HepG2 (cell line): ENCODE measurements around the gene ALOX15. TPM values are rescaled to one million over a fixed set of nuclear protein-coding genes. Genes with fewer than 3 reads are reported as not detected.

ENCODE experiments used
- ATAC-seq: fragments of 200-7000 bp; cut with Tn5 transposase; 3 replicates; pipeline ENCODE4 v1.9.1; 2020; ENCODE audit warnings: mild to moderate bottlenecking, moderate library complexity
- BruUV-seq: library from RNA; stranded (reverse); fragments of 400-500 nt; replicated peaks from 2 replicates; lab custom pipeline; 2021; lab: Mats Ljungman, UMichigan
- CTCF ChIA-PET: fragments of 300-600 bp; formaldehyde crosslinking; extraction: SDS; loops from one replicate; lab custom pipeline; 2021; ENCODE audit warnings: low total read pairs, inconsistent platforms, low intra/inter-chr PET ratio; lab: Yijun Ruan, JAX
- POLR2A ChIA-PET: fragments of 350-600 bp; sonication (Branson Sonifier 250); formaldehyde crosslinking; loops from one replicate; lab custom pipeline; 2020; ENCODE audit warnings: antibody characterized with exemption, inconsistent platforms; lab: Yijun Ruan, JAX
- DNase-seq: peaks from one replicate; pipeline ENCODE4 v3.0.0-alpha.2; 2015; ENCODE audit warnings: low spot score
- FAIRE-seq: peaks from 3 replicates; lab custom pipeline; 2011; peaks lifted over from hg19 to GRCh38; lab: Jason Lieb, UNC
- H2AFZ ChIP-seq: one replicate; pipeline ENCODE4 v1.6.1; 2011; ENCODE audit warnings: low read length, inconsistent platforms
- H3K27ac ChIP-seq: fragments of 300-600 bp; 3 replicates; pipeline ENCODE4 v1.8.0; 2011; ENCODE audit warnings: mixed run types, mild to moderate bottlenecking, mixed read lengths, low read length, inconsistent platforms; ENCODE audit not compliant: insufficient read depth; ENCODE audit errors: extremely low read length
- H3K27me3 ChIP-seq, 2 experiments: fragments of 200-600 bp in 1 of 2; 2 replicates in 1 of 2; 3 replicates in 1 of 2; pipeline versions ENCODE4 v1.6.0 to v1.8.0; 2011; ENCODE audit warnings: low read length in 2 of 2, mild to moderate bottlenecking in 2 of 2, moderate library complexity in 2 of 2, inconsistent platforms in 1 of 2; ENCODE audit not compliant: insufficient read depth in 2 of 2, control insufficient read depth in 1 of 2
- H3K36me3 ChIP-seq, 2 experiments: fragments of 200-600 bp in 1 of 2; replicated peaks in 1 of 2; 2 replicates in 1 of 2; 3 replicates in 1 of 2; pipeline versions ENCODE4 v1.5.1 to v1.8.0; 2011; ENCODE audit warnings: low read length in 2 of 2, inconsistent platforms in 1 of 2; ENCODE audit not compliant: insufficient read depth in 2 of 2, control insufficient read depth in 1 of 2
- H3K4me1 ChIP-seq: 2 replicates; pipeline ENCODE4 v1.5.1; 2012; ENCODE audit warnings: low read length, inconsistent platforms; ENCODE audit not compliant: insufficient read depth
- H3K4me2 ChIP-seq: 2 replicates; pipeline ENCODE4 v1.6.0; 2011; ENCODE audit warnings: low read depth, low read length, inconsistent platforms
- H3K4me3 ChIP-seq, 3 experiments: fragments of 200-600 bp in 1 of 3; sonication (generic), shearing (Covaris generic) in 1 of 3; replicated peaks in 1 of 3; 2 replicates each; pipeline ENCODE4 v1.5.1; 2011 to 2016; ENCODE audit warnings: low read length in 3 of 3, inconsistent platforms in 2 of 3, low read depth in 2 of 3, mild to moderate bottlenecking in 2 of 3, control low read depth in 1 of 3, mixed read lengths in 1 of 3; ENCODE audit not compliant: insufficient read depth in 1 of 3
- H3K79me2 ChIP-seq: one replicate; pipeline ENCODE4 v1.6.1; 2011; ENCODE audit warnings: low read length, inconsistent platforms; ENCODE audit not compliant: insufficient read depth
- H3K9ac ChIP-seq: 2 replicates; pipeline ENCODE4 v1.6.0; 2011; ENCODE audit warnings: mild to moderate bottlenecking, low read depth, low read length, inconsistent platforms; ENCODE audit not compliant: insufficient read depth
- H3K9me3 ChIP-seq: 2 replicates; pipeline ENCODE4 v1.5.1; 2012; ENCODE audit warnings: mild to moderate bottlenecking, low read length
- H4K20me1 ChIP-seq: 2 replicates; pipeline ENCODE4 v1.6.0; 2011; ENCODE audit warnings: inconsistent platforms, mild to moderate bottlenecking, low read length, moderate library complexity; ENCODE audit not compliant: insufficient read depth
- FOXA1 ChIP-seq, 2 experiments: fragments of 450-650 bp in 1 of 2; sonication (generic) in 1 of 2; formaldehyde crosslinking in 1 of 2; IDR thresholded peaks; 2 replicates each; pipeline versions ENCODE4 v1.4.0 to v1.6.1; 2016 to 2020; ENCODE audit warnings: missing genetic modification reagents in 1 of 2
- GLI4 ChIP-seq: sonication (generic); formaldehyde crosslinking; IDR thresholded peaks from 2 replicates; pipeline ENCODE4 v1.5.1; 2020; ENCODE audit warnings: missing genetic modification reagents, mild to moderate bottlenecking, moderate library complexity, borderline replicate concordance
- HIVEP1 ChIP-seq: sonication (generic); formaldehyde crosslinking; IDR thresholded peaks from 2 replicates; pipeline ENCODE4 v1.4.0; 2020; ENCODE audit warnings: mild to moderate bottlenecking, missing genetic modification reagents
- KLF16 ChIP-seq, 2 experiments: sonication (generic) in 1 of 2; formaldehyde crosslinking in 1 of 2; IDR thresholded peaks; 2 replicates each; pipeline versions ENCODE4 v1.6.1 to v1.8.0; 2016 to 2023; ENCODE audit warnings: missing genetic modification reagents in 2 of 2, missing compliant biosample characterization in 1 of 2
- MAZ ChIP-seq, 2 experiments: sonication (generic) in 1 of 2; formaldehyde crosslinking in 1 of 2; IDR thresholded peaks; 2 replicates each; pipeline versions ENCODE4 v1.5.0 to v1.6.1; 2012 to 2020; ENCODE audit warnings: low read depth in 2 of 2, mild to moderate bottlenecking in 2 of 2, borderline replicate concordance in 1 of 2, improper control_type of control experiment in 1 of 2, low read length in 1 of 2, missing genetic modification reagents in 1 of 2, moderate library complexity in 1 of 2
- MEIS2 ChIP-seq: sonication (generic); formaldehyde crosslinking; IDR thresholded peaks from 2 replicates; pipeline ENCODE4 v1.9.0; 2021; ENCODE audit warnings: mild to moderate bottlenecking, missing genetic modification reagents
- MLXIP ChIP-seq: sonication (generic); formaldehyde crosslinking; IDR thresholded peaks from 2 replicates; pipeline ENCODE4 v1.9.0; 2021; ENCODE audit warnings: missing genetic modification reagents, borderline replicate concordance
- PAWR ChIP-seq: sonication (generic); formaldehyde crosslinking; IDR thresholded peaks from 2 replicates; pipeline ENCODE4 v1.4.0; 2020; ENCODE audit warnings: missing genetic modification reagents, mild to moderate bottlenecking, borderline replicate concordance
- ZBTB7A ChIP-seq: sonication (generic); formaldehyde crosslinking; IDR thresholded peaks from 2 replicates; pipeline ENCODE4 v1.8.0; 2022; ENCODE audit warnings: mild to moderate bottlenecking, missing genetic modification reagents
- ZNF18 ChIP-seq: sonication (generic); formaldehyde crosslinking; IDR thresholded peaks from 2 replicates; pipeline ENCODE4 v1.8.0; 2022; ENCODE audit warnings: mild to moderate bottlenecking, missing genetic modification reagents; ENCODE audit not compliant: insufficient replicate concordance
- ZNF280B ChIP-seq: sonication (generic); formaldehyde crosslinking; IDR thresholded peaks from 2 replicates; pipeline ENCODE4 v1.5.0; 2020; ENCODE audit warnings: missing genetic modification reagents, mild to moderate bottlenecking, borderline replicate concordance
- WGBS: methylation state at CpG from one replicate; pipeline ENCODE4 v1.1.6; 2017; ENCODE audit warnings: low lambda C conversion rate; 5-methylcytosine and 5-hydroxymethylcytosine counted together
- in situ Hi-C: cut with HindIII; loops from 2 replicates; pipeline ENCODE4 v1.10.0; 2017; ENCODE audit warnings: low pct_unique_long_range_greater_than_20kb; ENCODE audit not compliant: extremely low pct_ligation_motif_present
- intact Hi-C: fragments of 100-400 bp; cut with micrococcal nuclease; formaldehyde crosslinking; loops from one replicate; pipeline ENCODE4 v1.10.0; 2022; ENCODE audit not compliant: unreplicated experiment
- polyA plus RNA-seq, 8 experiments: library from polyadenylated mRNA; depleted of rRNA in 3 of 8; stranded (reverse) in 7 of 8; unstranded in 1 of 8; fragments of >200 nt; fragmentation: Illumina TruSeq in 4 of 8; extraction: Trizol in 4 of 8; gene quantifications; 2 replicates each; pipeline versions ENCODE4 v1.2.1 to v1.2.3, GENCODE V29; 2011 to 2016; ENCODE audit warnings: low read depth in 4 of 8, missing spikeins in 1 of 8, mixed read lengths in 1 of 8; ENCODE audit not compliant: insufficient read depth in 1 of 8
- total RNA-seq, 5 experiments: library from RNA; depleted of rRNA; stranded (reverse); fragments of >200 nt; fragmentation: Illumina TruSeq; extraction: Trizol; gene quantifications; 2 replicates each; pipeline ENCODE4 v1.2.3, GENCODE V29; 2016; ENCODE audit warnings: low read depth in 1 of 5

Gene ALOX15
- total and polyA plus RNA-seq, 2 of the 13 experiments (the other 11 are each of a cell fraction or from before 2014, with no cell fraction given) = 0.04 TPM; not detected in 1

GRCh38 chr17:4597975-4598374 is 43.5 kb downstream of the ALOX15 start (continued):
- TF ChIP-seq KLF16 (CRISPR knock-in tag; IDR thresholded peaks at IDR 0.05) (no peak), MAZ (IDR thresholded peaks at IDR 0.05; ENCODE audit: borderline replicate concordance, low read depth, low read length) (no peak), MAZ (CRISPR knock-in tag; IDR thresholded peaks at IDR 0.05; ENCODE audit: low read depth) (no peak), MLXIP (CRISPR knock-in tag) (no peak)

GRCh38 chr17:4596636-4597380 is 44.7 kb downstream of the ALOX15 start:
- CTCF ChIA-PET = no interaction called here
- no peak overlapping the region for H2AFZ ChIP-seq
- H3K4me2 ChIP-seq = no peak overlapping the region
- TF ChIP-seq HIVEP1 (CRISPR knock-in tag) (no peak), PAWR (CRISPR knock-in tag) (no peak), ZBTB7A (CRISPR knock-in tag) (no peak), ZNF18 (CRISPR knock-in tag) (no peak), FOXA1 (IDR thresholded peaks at IDR 0.05) (no peak), FOXA1 (CRISPR knock-in tag; IDR thresholded peaks at IDR 0.05) (no peak), ZNF280B (CRISPR knock-in tag) (no peak), MEIS2 (no peak), GLI4 (CRISPR knock-in tag) (no peak)
- TF ChIP-seq, all 625 proteins: peak for 0
- Histone ChIP-seq H3K4me3 (no peak overlapping the region), H3K36me3 (no peaks in the 10 kb centered on the region), H3K27ac (no peak overlapping the region), H3K27me3 (peaks cover 0 to 2% of the 10 kb centered on the region in 2 experiments; a peak in 1 of 5 replicates), H3K4me1 (peaks cover 33% of the 10 kb centered on the region), H4K20me1 (no peaks in the 10 kb centered on the region), H3K9me3 (no peaks in the 10 kb centered on the region), H3K79me2 (no peaks in the 10 kb centered on the region), H3K9ac (no peak overlapping the region)
- in situ Hi-C loops = no loop called here
- intact Hi-C loops = no loop called here
- no peak for FAIRE-seq
- BruUV-seq = no TSS peak
- WGBS = 90% methylated on average over 12 of the region's 36 CpGs
- POLR2A ChIA-PET = no interaction called here
- no peak for DNase-seq
- no peak for ATAC-seq
